ENCODE measurements around the gene LMNTD1. TPM values are rescaled to one million over a fixed set of nuclear protein-coding genes. Genes with fewer than 3 reads are reported as not detected.

LMNTD1 gene
- total and polyA plus RNA-seq, 2 experiments from 2014 or later: not detected

DNA sequence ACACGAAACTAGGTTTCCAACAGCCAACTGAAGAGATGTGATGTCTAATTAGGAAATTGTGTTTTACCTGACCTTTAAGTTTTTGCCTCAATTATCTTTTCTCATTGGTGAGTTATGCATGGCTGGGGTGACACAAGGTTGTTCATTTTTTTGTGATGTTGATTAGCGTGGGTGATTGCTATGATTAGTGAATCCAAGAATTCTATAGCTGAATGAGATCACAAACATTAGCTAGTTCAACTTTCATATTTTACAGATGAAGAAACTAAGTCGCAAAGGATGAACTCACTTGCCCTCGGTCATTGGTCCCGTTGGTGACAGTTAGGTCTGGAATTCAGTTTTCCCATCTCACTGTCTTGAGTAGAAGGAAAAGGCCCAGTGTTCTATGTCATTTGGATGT, 32.6 kb upstream of the LMNTD1 start:
- Histone ChIP-seq H3K4me1 (ENCODE audit: insufficient read depth) (no peaks in the 10 kb centered on the region), H3K4me2 (no peak overlapping the region), H2AFZ (no peak overlapping the region), H3F3A (replicated peaks; ENCODE audit: low read depth) (no peaks in the 10 kb centered on the region), H3K79me2 (replicated peaks; ENCODE audit: insufficient read depth) (no peaks in the 10 kb centered on the region), H3K4me3 (no peak overlapping the region), H3K36me3 (ENCODE audit: insufficient read depth) (no peaks in the 10 kb centered on the region), H4K20me1 (replicated peaks; ENCODE audit: insufficient read depth) (no peaks in the 10 kb centered on the region), H3K9me2 (ENCODE audit: insufficient read depth) (no peaks in the 10 kb centered on the region), H3K27me3 (ENCODE audit: insufficient read depth) (no peaks in the 10 kb centered on the region), H3K27ac (ENCODE audit: low read depth) (no peak overlapping the region)
- no peak overlapping the region for H3K4me3 Mint-ChIP-seq
- ATAC-seq: no peak
- no peak for DNase-seq (ENCODE audit: low spot score)
- H3K9me3 Mint-ChIP-seq: peaks cover 4% of the 10 kb centered on the region; the same call in 1 of the 3 replicates
- H3K36me3 Mint-ChIP-seq (ENCODE audit: low read depth): no peaks in the 10 kb centered on the region
- no peaks in the 10 kb centered on the region for H3K4me1 Mint-ChIP-seq
- H3K27me3 Mint-ChIP-seq (ENCODE audit: insufficient read depth, low read depth, poor library complexity): no peaks in the 10 kb centered on the region
- TF ChIP-seq ZNF331 (CRISPR knock-in tag; IDR thresholded peaks at IDR 0.05; ENCODE audit: low read depth): no peak
- H3K27ac Mint-ChIP-seq: no peak overlapping the region

DNA sequence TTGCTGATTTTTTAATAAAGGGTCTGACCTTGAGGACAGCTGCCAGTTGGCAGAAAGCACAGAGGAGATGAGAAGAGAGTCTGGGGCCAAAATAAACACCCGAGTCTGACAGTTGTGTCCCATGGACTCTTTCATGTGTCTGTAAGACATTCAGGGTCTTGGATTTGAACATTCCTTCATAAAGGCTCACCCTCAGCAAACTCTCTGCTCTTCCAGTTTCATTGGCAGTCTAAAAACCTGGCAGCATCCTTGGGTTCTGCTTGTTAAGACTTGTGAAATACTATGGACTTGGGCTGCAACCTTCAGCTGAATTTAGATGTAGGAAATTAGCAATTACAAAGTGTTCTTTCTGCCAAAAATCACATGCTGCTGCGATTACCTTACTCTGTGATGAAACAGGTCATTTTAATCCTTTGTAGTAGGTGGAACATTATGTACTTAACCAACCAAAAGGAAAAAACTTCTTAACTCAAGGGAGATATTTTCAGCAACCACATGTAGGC, 32.0 kb upstream of the LMNTD1 start:
- Histone ChIP-seq H3K4me1 (ENCODE audit: insufficient read depth) (no peaks in the 10 kb centered on the region), H3K36me3 (ENCODE audit: insufficient read depth) (no peaks in the 10 kb centered on the region), H2AFZ (no peak overlapping the region), H3K27me3 (ENCODE audit: insufficient read depth) (no peaks in the 10 kb centered on the region), H3K27ac (ENCODE audit: low read depth) (no peak overlapping the region), H4K20me1 (replicated peaks; ENCODE audit: insufficient read depth) (no peaks in the 10 kb centered on the region), H3K9me2 (ENCODE audit: insufficient read depth) (no peaks in the 10 kb centered on the region), H3K79me2 (replicated peaks; ENCODE audit: insufficient read depth) (no peaks in the 10 kb centered on the region), H3K4me2 (no peak overlapping the region), H3F3A (replicated peaks; ENCODE audit: low read depth) (no peaks in the 10 kb centered on the region), H3K4me3 (no peak overlapping the region)
- no peaks in the 10 kb centered on the region for H3K4me1 Mint-ChIP-seq
- no peaks in the 10 kb centered on the region for H3K36me3 Mint-ChIP-seq (ENCODE audit: low read depth)
- peaks cover 4% of the 10 kb centered on the region; the same call in 1 of the 3 replicates for H3K9me3 Mint-ChIP-seq
- no peak overlapping the region for H3K27ac Mint-ChIP-seq
- ATAC-seq (no peak), DNase-seq (ENCODE audit: low spot score) (no peak)
- H3K4me3 Mint-ChIP-seq: no peak overlapping the region
- H3K27me3 Mint-ChIP-seq (ENCODE audit: insufficient read depth, low read depth, poor library complexity): no peaks in the 10 kb centered on the region
- TF ChIP-seq EZH2 (IDR thresholded peaks at IDR 0.05; ENCODE audit: low read depth, unreplicated experiment): no peak
- TF ChIP-seq NANOG (IDR thresholded peaks at IDR 0.05; ENCODE audit: borderline replicate concordance): no peak
- TF ChIP-seq, protein P1, sequence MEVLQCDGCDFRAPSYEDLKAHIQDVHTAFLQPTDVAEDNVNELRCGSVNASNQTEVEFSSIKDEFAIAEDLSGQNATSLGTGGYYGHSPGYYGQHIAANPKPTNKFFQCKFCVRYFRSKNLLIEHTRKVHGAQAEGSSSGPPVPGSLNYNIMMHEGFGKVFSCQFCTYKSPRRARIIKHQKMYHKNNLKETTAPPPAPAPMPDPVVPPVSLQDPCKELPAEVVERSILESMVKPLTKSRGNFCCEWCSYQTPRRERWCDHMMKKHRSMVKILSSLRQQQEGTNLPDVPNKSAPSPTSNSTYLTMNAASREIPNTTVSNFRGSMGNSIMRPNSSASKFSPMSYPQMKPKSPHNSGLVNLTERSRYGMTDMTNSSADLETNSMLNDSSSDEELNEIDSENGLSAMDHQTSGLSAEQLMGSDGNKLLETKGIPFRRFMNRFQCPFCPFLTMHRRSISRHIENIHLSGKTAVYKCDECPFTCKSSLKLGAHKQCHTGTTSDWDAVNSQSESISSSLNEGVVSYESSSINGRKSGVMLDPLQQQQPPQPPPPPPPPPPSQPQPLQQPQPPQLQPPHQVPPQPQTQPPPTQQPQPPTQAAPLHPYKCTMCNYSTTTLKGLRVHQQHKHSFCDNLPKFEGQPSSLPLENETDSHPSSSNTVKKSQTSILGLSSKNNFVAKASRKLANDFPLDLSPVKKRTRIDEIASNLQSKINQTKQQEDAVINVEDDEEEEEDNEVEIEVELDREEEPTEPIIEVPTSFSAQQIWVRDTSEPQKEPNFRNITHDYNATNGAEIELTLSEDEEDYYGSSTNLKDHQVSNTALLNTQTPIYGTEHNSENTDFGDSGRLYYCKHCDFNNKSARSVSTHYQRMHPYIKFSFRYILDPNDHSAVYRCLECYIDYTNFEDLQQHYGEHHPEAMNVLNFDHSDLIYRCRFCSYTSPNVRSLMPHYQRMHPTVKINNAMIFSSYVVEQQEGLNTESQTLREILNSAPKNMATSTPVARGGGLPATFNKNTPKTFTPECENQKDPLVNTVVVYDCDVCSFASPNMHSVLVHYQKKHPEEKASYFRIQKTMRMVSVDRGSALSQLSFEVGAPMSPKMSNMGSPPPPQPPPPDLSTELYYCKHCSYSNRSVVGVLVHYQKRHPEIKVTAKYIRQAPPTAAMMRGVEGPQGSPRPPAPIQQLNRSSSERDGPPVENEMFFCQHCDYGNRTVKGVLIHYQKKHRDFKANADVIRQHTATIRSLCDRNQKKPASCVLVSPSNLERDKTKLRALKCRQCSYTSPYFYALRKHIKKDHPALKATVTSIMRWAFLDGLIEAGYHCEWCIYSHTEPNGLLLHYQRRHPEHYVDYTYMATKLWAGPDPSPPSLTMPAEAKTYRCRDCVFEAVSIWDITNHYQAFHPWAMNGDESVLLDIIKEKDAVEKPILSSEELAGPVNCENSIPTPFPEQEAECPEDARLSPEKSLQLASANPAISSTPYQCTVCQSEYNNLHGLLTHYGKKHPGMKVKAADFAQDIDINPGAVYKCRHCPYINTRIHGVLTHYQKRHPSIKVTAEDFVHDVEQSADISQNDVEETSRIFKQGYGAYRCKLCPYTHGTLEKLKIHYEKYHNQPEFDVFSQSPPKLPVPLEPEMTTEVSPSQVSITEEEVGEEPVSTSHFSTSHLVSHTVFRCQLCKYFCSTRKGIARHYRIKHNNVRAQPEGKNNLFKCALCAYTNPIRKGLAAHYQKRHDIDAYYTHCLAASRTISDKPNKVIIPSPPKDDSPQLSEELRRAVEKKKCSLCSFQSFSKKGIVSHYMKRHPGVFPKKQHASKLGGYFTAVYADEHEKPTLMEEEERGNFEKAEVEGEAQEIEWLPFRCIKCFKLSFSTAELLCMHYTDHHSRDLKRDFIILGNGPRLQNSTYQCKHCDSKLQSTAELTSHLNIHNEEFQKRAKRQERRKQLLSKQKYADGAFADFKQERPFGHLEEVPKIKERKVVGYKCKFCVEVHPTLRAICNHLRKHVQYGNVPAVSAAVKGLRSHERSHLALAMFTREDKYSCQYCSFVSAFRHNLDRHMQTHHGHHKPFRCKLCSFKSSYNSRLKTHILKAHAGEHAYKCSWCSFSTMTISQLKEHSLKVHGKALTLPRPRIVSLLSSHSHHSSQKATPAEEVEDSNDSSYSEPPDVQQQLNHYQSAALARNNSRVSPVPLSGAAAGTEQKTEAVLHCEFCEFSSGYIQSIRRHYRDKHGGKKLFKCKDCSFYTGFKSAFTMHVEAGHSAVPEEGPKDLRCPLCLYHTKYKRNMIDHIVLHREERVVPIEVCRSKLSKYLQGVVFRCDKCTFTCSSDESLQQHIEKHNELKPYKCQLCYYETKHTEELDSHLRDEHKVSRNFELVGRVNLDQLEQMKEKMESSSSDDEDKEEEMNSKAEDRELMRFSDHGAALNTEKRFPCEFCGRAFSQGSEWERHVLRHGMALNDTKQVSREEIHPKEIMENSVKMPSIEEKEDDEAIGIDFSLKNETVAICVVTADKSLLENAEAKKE (CRISPR knock-in tag; IDR thresholded peaks at IDR 0.05): no peak
- TF ChIP-seq ZNF114 (CRISPR knock-in tag; IDR thresholded peaks at IDR 0.05): no peak
- TF ChIP-seq, protein P2, sequence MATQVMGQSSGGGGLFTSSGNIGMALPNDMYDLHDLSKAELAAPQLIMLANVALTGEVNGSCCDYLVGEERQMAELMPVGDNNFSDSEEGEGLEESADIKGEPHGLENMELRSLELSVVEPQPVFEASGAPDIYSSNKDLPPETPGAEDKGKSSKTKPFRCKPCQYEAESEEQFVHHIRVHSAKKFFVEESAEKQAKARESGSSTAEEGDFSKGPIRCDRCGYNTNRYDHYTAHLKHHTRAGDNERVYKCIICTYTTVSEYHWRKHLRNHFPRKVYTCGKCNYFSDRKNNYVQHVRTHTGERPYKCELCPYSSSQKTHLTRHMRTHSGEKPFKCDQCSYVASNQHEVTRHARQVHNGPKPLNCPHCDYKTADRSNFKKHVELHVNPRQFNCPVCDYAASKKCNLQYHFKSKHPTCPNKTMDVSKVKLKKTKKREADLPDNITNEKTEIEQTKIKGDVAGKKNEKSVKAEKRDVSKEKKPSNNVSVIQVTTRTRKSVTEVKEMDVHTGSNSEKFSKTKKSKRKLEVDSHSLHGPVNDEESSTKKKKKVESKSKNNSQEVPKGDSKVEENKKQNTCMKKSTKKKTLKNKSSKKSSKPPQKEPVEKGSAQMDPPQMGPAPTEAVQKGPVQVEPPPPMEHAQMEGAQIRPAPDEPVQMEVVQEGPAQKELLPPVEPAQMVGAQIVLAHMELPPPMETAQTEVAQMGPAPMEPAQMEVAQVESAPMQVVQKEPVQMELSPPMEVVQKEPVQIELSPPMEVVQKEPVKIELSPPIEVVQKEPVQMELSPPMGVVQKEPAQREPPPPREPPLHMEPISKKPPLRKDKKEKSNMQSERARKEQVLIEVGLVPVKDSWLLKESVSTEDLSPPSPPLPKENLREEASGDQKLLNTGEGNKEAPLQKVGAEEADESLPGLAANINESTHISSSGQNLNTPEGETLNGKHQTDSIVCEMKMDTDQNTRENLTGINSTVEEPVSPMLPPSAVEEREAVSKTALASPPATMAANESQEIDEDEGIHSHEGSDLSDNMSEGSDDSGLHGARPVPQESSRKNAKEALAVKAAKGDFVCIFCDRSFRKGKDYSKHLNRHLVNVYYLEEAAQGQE (IDR thresholded peaks at IDR 0.05; ENCODE audit: unreplicated experiment): no peak
- no peak for TF ChIP-seq JUNB (IDR thresholded peaks at IDR 0.05; ENCODE audit: unreplicated experiment)
- TF ChIP-seq ZNF331 (CRISPR knock-in tag; IDR thresholded peaks at IDR 0.05; ENCODE audit: low read depth): no peak
- TF ChIP-seq, protein P3, sequence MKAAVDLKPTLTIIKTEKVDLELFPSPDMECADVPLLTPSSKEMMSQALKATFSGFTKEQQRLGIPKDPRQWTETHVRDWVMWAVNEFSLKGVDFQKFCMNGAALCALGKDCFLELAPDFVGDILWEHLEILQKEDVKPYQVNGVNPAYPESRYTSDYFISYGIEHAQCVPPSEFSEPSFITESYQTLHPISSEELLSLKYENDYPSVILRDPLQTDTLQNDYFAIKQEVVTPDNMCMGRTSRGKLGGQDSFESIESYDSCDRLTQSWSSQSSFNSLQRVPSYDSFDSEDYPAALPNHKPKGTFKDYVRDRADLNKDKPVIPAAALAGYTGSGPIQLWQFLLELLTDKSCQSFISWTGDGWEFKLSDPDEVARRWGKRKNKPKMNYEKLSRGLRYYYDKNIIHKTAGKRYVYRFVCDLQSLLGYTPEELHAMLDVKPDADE (IDR thresholded peaks at IDR 0.05): no peak
- no peak for TF ChIP-seq POLR2AphosphoS5 (IDR thresholded peaks at IDR 0.05; ENCODE audit: low read depth)

Data from GM23338 (cell line).